PC-3 (cell line): ENCODE data around the gene PXK.

Experiments
- EZH2 ChIP-seq: fragments of 300-600 bp; sonication (generic); IDR thresholded peaks from one replicate; pipeline ENCODE4 v1.6.1; 2017; ENCODE audit warnings: antibody characterized with exemption, mild to moderate bottlenecking, low read length; ENCODE audit not compliant: unreplicated experiment
- EZH2phosphoT487 ChIP-seq: fragments of 300-600 bp; sonication (generic); IDR thresholded peaks from 2 replicates; pipeline ENCODE4 v1.6.1; 2018; ENCODE audit warnings: mild to moderate bottlenecking, antibody characterized with exemption, low read length, borderline replicate concordance
- TF ChIP-seq, protein P1 (sequence below): fragments of 300-600 bp; sonication (generic); conservative IDR thresholded peaks from 2 replicates; pipeline ENCODE4 v1.5.1; 2017; ENCODE audit warnings: antibody characterized with exemption, low read depth, mild to moderate bottlenecking, low read length

DNA sequence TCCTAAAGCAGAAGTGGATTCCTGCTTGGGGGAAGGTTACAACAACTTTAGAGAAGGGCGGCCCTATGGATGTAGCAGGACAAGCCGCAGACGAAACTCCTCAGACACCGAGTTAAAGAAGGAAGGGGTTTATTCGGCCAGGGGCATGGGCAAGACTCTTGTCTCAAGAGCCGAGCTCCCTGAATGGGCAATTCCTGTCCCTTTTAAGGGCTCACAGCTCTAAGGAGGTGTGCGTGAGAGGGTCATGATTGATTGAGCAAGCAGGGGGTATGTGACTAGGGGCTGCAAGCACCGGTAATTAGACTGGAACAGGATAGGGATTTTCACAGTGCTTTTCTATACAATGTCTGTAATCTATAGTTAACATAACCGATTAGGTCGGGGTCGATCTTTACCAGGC is 101.8 kb downstream of the PXK start:
- TF ChIP-seq, protein P1, sequence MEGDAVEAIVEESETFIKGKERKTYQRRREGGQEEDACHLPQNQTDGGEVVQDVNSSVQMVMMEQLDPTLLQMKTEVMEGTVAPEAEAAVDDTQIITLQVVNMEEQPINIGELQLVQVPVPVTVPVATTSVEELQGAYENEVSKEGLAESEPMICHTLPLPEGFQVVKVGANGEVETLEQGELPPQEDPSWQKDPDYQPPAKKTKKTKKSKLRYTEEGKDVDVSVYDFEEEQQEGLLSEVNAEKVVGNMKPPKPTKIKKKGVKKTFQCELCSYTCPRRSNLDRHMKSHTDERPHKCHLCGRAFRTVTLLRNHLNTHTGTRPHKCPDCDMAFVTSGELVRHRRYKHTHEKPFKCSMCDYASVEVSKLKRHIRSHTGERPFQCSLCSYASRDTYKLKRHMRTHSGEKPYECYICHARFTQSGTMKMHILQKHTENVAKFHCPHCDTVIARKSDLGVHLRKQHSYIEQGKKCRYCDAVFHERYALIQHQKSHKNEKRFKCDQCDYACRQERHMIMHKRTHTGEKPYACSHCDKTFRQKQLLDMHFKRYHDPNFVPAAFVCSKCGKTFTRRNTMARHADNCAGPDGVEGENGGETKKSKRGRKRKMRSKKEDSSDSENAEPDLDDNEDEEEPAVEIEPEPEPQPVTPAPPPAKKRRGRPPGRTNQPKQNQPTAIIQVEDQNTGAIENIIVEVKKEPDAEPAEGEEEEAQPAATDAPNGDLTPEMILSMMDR: no peak
- TF ChIP-seq EZH2 (no peak), EZH2phosphoT487 (no peak)
